GM18508 (cell line): Measurements from ENCODE around the gene MLEC.

Experiments
- ATAC-seq: cut with Tn5 transposase; IDR thresholded peaks from one replicate; pipeline ENCODE4 v1.9.1; 2021; ENCODE audit warnings: moderate number of reproducible peaks; ENCODE audit not compliant: insufficient read depth, unreplicated experiment

Gene MLEC

DNA sequence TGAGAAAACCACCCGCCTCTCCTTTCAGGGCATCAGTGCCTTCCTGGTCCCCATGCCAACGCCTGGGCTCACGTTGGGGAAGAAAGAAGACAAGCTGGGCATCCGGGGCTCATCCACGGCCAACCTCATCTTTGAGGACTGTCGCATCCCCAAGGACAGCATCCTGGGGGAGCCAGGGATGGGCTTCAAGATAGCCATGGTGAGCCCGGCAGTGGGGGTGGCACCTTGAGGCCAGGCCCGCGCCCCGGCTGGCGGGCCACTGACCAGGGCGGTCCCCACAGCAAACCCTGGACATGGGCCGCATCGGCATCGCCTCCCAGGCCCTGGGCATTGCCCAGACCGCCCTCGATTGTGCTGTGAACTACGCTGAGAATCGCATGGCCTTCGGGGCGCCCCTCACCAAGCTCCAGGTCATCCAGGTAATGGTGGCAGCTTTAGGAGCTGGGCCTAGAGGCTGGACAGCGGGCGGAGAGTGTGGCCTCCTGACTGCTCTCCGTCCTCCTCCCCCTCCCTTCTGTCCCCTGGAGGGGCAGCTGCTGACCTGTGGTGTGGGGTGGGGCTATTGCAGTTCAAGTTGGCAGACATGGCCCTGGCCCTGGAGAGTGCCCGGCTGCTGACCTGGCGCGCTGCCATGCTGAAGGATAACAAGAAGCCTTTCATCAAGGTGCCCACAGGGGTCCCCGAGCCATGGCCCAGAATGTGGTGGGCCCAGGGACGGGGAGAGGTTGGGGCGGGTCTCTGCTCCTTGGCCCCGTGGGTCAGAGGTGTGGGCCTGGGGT lies 51.5 kb downstream of the MLEC start:
- no peak for ATAC-seq

- no peak for ATAC-seq
These were observed 52.2 kb downstream of the MLEC start for GRCh38 chr12:120739031-120739762.

DNA sequence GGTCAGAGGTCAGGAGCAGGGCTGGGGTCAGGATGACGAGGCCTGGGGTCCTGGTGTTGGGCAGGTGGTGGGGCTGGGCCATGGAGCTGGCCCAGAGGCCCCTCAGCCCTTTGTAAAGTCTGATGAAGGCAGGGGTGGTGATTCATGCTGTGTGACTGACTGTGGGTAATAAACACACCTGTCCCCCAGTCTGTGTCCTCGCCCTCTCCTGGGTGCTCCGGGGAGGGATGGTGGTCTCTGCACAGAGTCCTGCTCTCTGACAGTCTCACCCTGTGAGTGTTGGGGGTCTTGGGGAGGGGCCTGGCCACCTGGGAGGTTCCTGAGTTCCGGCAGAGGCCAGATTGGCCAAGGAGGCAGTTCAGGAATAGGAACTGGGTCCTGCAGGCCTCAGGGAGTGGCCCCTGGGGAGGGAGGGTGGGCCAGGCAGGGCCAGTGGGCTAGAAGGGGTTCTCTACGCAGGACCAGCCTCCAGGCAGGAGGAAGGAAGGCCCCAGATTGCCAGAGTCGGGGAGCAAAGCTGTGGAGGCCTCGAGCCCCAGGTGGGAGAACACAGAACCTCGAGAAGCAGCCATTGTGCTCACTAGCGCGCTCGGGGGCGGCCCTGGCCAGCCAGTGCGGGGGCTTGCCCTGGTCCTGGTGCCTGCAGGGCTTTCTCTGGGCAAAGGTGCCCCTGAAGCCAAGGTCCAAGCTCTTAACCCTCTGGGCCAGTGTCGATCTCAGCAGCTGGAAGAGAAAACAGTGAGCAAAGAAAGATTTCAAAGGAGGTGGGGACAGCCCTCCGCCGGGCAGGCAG lies 53.1 kb downstream of the MLEC start:
- ATAC-seq = no peak

- no peak for ATAC-seq
These were observed 53.9 kb downstream of the MLEC start for GRCh38 chr12:120740871-120741270.

DNA sequence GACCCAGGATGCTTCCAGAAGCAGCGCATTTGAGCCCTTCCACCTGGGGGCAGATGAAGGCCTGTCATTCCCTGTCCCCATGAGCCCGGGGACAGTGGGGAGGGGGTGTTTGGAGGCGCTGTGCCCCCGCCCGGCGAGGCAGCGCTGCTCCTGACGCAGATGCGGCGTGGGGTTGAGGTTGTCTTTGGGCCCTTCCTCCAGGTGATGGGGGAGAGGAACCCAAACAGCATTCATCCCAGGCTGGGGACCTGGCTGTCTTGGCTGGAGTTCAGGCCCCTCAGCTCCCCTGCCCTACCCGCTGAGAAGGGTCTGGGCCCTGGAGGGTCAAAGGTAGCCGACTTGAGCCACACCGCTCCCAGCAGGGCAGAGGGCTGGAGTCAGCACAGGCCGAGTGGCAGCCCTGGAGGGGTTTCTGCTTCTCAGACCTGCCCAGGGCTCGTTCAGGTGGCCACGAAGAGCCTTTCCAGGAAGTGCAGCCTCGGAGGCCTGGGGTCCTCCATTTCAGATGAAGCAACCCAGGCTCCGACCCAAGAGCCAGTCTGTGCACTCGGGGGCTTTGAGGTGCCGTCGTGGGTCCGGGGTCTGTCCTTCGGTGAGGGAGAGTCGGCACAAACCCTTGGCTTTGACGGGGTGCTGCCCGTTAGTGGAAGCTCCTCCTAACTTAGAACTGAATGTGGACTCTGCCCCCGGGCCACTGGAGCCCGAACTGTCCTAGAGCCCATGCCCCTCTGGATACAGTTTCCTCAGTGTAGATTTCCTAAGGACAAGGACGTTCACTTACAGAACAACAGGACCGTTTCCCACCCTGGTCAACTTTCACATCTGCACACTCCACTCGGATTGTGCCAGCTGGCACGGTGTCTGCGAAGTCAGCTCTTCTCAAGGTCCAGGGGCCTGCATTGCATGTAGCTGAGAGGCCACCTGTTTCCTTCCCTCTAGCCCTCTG lies 54.8 kb downstream of the MLEC start:
- ATAC-seq = no peak

DNA sequence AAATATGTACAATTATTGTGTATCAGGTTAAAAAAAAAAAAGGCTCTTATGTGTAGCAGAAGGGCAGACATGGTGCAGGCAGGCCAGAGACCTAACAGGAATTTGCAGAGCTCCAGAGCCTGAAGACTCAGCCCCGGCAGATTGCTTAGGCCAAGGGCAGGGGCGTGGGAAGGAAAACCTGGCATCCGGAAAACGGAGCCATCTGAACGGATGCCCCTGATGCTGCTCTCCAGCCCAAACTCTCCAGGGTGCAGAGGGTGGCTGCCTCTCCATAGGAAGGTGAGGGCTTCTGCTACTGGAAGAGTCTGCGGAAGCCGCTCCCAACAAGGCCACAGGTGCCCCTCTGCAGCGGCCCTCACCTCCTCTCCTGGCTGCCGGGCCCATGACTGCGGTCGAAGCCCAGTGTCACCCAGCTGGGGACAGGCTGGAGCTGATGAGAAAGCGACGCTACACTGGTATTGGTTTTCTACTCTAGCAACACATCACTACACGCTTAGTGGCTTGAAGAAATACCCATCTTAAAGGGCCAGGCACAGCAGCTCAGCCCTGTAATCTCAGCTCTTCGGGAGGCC lies 58.1 kb downstream of the MLEC start:
- no peak for ATAC-seq

- no peak for ATAC-seq
These were observed 61.3 kb downstream of the MLEC start for GRCh38 chr12:120748242-120748641.

DNA sequence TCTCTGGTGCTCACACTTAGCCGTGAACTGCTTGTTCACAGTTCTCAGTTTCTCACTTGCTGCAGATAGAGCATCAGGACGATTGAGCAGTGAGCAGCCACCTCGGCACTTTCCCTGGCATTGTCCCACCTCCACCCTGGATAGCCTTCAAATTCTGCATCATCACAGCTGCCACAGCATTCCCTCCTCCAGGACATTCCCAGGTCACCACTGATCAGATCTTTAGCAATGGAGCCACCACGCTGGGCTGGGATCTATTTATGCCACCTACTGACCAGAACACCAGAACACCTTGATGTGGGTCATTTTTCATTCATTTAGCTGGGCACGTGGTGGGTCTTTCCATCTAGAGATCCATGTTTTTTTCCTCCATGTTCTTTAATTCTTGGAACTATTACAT lies 62.3 kb downstream of the MLEC start:
- no peak for ATAC-seq

DNA sequence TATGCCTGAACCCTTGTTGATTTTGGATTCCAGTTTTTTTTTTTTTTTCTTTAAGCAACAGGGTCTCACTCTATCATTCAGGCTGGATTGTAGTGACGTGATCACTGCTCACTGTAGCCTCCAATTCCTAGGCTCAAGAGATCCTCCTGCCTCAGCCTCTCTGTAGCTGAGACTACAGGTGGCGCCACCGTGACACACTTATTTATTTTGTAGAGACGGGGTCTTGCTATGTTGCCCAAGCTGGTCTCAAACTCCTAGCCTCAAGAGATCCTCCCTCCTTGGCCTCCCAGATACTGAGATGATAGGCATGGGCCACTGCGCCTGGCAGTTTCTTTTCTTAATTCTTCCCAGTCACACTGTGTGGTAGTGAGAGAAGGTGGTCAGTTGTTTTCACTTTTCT lies 63.9 kb downstream of the MLEC start:
- ATAC-seq = no peak

DNA sequence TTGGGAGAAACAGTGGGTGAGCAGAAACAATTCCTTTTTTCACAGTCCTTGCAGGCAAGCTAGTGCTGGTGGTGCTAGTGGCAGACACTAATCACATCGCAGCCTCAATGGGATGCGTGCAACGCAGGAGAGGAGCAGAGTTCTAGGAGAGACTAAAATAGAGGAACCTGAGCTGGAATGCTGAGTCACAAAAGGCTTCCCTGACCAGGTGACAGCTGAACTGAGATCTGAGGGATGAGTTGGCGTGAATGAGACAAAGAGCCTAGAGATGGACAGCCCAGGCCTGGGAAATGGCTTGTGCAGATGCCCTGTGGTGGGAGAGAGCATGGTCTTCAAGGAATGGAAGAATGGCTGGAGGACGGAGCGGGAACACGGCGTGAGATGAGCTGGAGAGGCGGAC lies 64.4 kb downstream of the MLEC start:
- no peak for ATAC-seq
